Astrocyte of the cerebellum (primary cell): Measurements from ENCODE around the gene CYREN.
A peak's percentile ranks its signal among the peaks of the same experiment; 100 is the strongest.

ENCODE experiments used
- DNase-seq: peaks from one replicate; pipeline ENCODE4 v3.0.0-alpha.2; 2011; ENCODE audit warnings: low read depth
- H3K4me3 ChIP-seq: 2 replicates; pipeline ENCODE4 v1.5.1; 2011; ENCODE audit warnings: mild to moderate bottlenecking, low read depth, low read length, moderate library complexity
- in situ Hi-C: cut with HindIII; loops from 2 replicates; pipeline ENCODE4 v1.10.0; 2017; ENCODE audit warnings: low sequenced_read_pairs
- TF ChIP-seq, protein P1 (sequence below): IDR thresholded peaks from 2 replicates; pipeline ENCODE4 v1.5.1; 2012; ENCODE audit warnings: low read length, low read depth, moderate library complexity, mild to moderate bottlenecking; ENCODE audit errors: missing control alignments

Gene CYREN

DNA sequence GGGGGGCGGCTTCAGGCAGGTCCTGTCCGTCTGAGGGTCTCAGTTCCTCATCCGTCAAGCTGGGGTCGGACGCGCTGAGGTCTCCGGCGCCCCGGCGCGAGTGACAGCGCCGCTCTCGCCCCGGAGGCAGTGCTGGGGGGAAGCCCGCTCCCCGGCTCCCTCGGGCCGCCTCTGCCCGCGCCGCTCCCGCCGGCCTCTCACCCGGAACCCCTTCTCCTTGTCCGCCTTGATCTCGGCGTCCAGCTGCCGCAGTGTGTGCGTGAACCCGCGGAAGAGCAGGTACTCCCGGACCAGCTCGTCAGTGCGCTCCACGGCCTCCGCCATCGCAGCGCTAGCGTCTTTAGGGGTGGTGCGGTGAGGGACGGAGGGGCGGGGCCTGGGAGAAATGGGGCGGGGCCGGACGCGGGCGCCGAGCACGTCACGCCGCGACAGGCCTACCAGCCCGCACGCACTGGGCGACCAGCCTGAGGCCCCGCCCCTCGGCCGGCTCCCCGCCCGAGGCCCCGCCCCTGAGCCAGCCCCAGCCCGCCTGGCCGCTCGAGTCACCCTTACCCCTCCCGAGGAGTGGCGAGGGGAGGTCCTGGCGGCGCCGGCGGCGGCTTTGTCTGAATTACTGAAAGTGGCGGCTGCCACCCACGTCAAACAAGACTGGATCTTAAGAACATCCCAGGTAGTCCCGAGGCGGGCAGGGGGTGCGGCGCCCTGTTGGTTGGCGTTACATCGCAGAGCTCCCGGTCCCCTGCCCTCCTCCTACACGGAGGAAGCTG lies 40.9 kb upstream of the CYREN start, which contains the start of gene WDR91:
Gene WDR91 (minus strand): TSS at position 348 of the 767 bp plus-strand sequence. CDS start 24 bp downstream, at position 324.
- TF ChIP-seq, protein P1, sequence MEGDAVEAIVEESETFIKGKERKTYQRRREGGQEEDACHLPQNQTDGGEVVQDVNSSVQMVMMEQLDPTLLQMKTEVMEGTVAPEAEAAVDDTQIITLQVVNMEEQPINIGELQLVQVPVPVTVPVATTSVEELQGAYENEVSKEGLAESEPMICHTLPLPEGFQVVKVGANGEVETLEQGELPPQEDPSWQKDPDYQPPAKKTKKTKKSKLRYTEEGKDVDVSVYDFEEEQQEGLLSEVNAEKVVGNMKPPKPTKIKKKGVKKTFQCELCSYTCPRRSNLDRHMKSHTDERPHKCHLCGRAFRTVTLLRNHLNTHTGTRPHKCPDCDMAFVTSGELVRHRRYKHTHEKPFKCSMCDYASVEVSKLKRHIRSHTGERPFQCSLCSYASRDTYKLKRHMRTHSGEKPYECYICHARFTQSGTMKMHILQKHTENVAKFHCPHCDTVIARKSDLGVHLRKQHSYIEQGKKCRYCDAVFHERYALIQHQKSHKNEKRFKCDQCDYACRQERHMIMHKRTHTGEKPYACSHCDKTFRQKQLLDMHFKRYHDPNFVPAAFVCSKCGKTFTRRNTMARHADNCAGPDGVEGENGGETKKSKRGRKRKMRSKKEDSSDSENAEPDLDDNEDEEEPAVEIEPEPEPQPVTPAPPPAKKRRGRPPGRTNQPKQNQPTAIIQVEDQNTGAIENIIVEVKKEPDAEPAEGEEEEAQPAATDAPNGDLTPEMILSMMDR, result no peak
- peak; percentile 72 for DNase-seq
- H3K4me3 ChIP-seq, result peak within 1 kb of the TSS; percentile 83
- in situ Hi-C loops, result no loop called here

DNA sequence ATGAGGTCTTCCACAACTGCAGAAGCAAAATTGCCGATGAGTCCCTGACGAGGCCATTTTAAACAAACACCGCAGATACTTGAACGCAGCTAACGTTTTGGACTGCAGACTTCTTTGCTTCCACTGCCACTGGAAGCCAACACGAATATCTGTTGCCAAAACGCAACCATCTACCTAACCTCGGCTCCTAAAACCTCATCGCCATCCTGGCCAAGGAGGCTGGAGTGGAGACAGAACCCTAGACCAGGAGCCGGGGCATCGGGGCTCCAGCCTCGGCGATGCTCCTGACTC lies 40.3 kb upstream of the CYREN start:
- H3K4me3 ChIP-seq, result peak overlapping the region; percentile 83
- no peak for DNase-seq
- in situ Hi-C loops, result no loop called here
- TF ChIP-seq, protein P1, result no peak

DNA sequence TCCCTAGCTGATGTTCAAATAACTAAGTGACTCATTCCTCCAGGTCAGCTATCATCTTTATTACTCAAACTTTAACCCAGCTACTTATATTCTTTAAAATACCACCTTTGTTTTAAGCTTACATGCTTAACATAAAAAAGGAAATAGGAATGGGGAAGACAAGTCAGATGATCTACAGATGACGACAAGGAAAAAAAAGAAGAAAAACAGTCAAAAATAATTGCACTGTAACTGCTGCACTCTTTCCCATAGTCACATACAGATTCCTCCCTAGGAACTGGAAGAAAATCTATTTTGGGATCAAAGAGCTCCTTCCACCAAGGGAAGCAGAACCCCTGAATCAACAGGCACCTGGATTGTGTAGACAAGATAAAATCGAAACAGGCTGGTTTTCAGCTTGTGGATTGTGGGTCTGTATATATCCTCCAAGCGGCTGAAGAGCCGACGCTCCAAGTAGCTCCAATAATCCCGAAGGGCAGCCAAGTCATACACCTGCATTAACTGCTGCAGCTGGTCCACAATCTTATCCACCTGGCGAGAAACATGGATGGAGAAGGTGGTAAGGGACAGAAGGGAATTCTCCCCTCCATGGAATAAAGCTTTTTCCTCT lies 38.8 kb upstream of the CYREN start:
- H3K4me3 ChIP-seq, result no peak overlapping the region
- TF ChIP-seq, protein P1, result no peak
- DNase-seq, result no peak

DNA sequence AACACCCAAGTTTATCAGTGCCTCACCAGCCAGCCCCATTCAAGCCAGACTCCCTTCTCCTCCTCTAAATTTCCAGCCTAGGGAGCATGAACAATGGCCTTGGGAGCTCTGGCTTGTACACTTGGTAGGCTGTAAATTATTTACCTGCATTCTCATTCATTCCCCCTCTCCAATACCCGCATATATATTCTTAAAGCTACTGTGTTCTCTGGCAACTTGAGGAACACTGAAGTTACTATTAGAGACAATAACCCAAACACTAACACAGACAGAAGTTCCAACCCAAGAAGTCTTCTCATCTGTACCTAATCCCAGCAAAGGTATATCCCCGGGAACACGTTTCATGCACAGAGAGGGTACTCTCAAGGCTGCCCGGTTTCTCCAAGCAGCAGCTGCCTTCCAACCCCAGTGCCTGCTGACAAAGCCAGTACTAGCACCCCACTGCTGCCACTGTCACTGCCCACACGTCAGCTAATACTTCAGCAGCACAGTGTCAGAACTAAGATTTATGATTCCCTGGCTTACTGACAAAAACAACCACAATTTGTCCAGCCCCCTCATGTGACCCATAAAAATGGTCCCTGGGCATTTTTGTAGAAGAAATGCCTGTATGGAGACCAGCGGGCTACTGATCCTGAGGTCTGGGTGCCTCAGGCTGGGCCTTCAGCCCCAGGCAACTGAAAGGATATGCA lies 37.7 kb upstream of the CYREN start:
- H3K4me3 ChIP-seq, result no peak overlapping the region
- no peak for DNase-seq
- TF ChIP-seq, protein P1, result no peak
- in situ Hi-C loops, result no loop called here

More for the DNA sequence above, 38.8 kb upstream of the CYREN start:
- in situ Hi-C loops, result no loop called here

DNA sequence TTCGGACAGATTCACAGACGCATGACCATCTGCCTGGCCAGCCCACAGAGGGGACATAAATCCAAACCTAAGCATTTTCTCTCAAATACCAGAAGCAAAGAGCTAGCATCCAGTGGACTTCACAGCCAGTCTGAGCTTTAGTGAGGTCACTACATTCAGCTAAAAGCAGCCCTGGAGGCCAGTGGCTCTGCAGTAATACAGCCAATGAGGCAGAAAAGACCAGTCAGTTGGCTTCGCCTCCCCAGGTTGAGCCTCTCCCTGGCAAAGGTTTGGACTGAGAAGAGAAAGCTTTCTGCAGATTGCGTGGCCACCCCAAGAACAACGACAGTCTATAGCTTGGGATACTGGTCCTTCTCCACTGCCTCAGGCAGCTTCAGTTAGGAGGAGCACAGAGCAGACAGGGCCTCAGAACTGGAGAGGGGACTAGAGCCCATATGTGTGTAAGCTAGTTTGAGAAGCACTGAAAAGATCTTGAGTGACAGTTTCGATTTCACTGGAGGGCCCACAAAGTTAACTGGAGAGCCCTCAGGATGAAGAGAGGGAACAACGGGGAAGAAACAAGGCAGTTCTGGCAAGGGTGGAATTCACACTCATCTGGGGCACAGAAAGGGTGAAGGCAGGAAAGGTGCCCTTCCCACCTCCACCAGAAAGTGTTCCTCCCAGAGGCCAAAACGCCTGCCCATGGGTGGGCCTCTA lies 37.0 kb upstream of the CYREN start:
- no peak overlapping the region for H3K4me3 ChIP-seq

More for the DNA sequence above, 37.0 kb upstream of the CYREN start:
- DNase-seq, result no peak
- in situ Hi-C loops, result no loop called here
- TF ChIP-seq, protein P1, result no peak
